Measurements from ENCODE around the gene ARL6. TPM values are rescaled to one million over a fixed set of nuclear protein-coding genes. Genes with fewer than 3 reads are reported as not detected.
A peak's percentile ranks its signal among the peaks of the same experiment; 100 is the strongest.

ARL6 gene
- 1 to 10 TPM; 4.4 to 5.7 (median 5.3) TPM for total RNA-seq
- polyA plus RNA-seq: 1.8 TPM
- long read RNA-seq, donor 1, full-length matches to known transcripts: 6 of 11 reads
- long read RNA-seq, donor 1, partial matches to known transcripts: 1 of 11 reads
- long read RNA-seq, donor 1, other reads (novel, unspliced or antisense): 4 of 11 reads
- long read RNA-seq, donor 2, full-length matches to known transcripts: 6 of 7 reads
- long read RNA-seq, donor 2, partial matches to known transcripts: 1 of 7 reads
- long read RNA-seq, donor 2, other reads (novel, unspliced or antisense): 0 of 7 reads
- long read RNA-seq, donor 3, full-length matches to known transcripts: 15 of 21 reads
- long read RNA-seq, donor 3, partial matches to known transcripts: 1 of 21 reads
- long read RNA-seq, donor 3, other reads (novel, unspliced or antisense): 5 of 21 reads
- long read RNA-seq, donor 4, full-length matches to known transcripts: 2 of 3 reads
- long read RNA-seq, donor 4, partial matches to known transcripts: 0 of 3 reads
- long read RNA-seq, donor 4, other reads (novel, unspliced or antisense): 1 of 3 reads

GRCh38 chr3:97764407-97765238 lies at the start of gene ARL6:
ARL6 (plus strand) TSS chr3:97764758; CDS start chr3:97768108, 3,350 bp downstream.
- intact Hi-C loops (cut with DNase I): no loop called here
- under 1% methylated on average over 46 of the region's 46 CpGs for WGBS
- H3K9me3 ChIP-seq (ENCODE audit: control insufficient read depth, low read length): no peaks in the 10 kb centered on the region
- H3K4me1 ChIP-seq (ENCODE audit: control insufficient read depth, insufficient read depth, low read length): no peaks in the 10 kb centered on the region
- peak; percentile 99 for ATAC-seq
- no peaks in the 10 kb centered on the region for H3K27me3 ChIP-seq (ENCODE audit: control insufficient read depth, insufficient read depth)
- peak within 1 kb of the TSS; percentile 8 for H3K27ac ChIP-seq (ENCODE audit: low read length)
- DNase-seq: peak; percentile 87 to 94 (median 92)
- peak within 1 kb of the TSS; percentile 71 for H3K4me3 ChIP-seq (ENCODE audit: low read length)

DNA sequence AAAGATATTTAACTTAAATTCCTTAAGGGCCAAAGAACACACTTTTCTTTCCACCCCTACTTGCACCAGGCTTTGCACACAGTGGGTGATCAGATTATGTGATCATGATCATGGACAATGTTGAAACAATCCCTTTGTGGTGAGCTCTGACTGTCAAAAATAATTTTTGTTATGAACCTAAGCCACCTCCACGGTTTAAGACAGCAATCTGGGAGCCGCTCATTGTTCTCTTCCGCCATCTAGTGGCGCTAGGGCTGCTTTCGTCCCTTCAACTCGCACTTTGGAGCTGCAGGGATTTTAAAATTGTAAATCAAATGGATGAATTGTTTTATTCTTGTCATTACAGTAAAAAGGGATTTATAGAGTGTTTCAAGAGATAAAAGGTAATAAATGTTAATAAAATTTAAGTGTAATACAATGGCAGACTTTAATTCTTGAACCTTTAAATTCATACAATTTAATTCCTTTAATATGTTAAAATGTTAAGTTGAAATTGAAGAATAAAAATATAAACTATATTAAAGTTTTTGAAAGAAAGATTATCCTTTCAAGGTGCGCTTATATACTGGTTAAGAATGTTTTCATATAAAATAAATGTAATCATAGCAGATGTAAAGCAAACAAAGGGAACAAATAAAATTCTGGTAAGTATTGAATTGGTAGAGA lies 45.3 kb upstream of the ARL6 start:
- WGBS: 3% methylated on average over 7 of the region's 7 CpGs
- no peaks in the 10 kb centered on the region for H3K4me1 ChIP-seq (ENCODE audit: control insufficient read depth, insufficient read depth, low read length)
- no peaks in the 10 kb centered on the region for H3K9me3 ChIP-seq (ENCODE audit: control insufficient read depth, low read length)
- peak; percentile 51 to 78 (median 67) for DNase-seq
- no peak overlapping the region for H3K4me3 ChIP-seq (ENCODE audit: low read length)
- H3K27me3 ChIP-seq (ENCODE audit: control insufficient read depth, insufficient read depth): no peaks in the 10 kb centered on the region
- peak; percentile 61 to 72 for ATAC-seq
- intact Hi-C loops (cut with DNase I): loop anchor here in 2 of 4 donors (5.0 to 10.0 kb wide), 2 partner anchors 852 to 854 kb away; no protein-coding TSS in a partner anchor
- H3K27ac ChIP-seq (ENCODE audit: low read length): no peak overlapping the region

DNA sequence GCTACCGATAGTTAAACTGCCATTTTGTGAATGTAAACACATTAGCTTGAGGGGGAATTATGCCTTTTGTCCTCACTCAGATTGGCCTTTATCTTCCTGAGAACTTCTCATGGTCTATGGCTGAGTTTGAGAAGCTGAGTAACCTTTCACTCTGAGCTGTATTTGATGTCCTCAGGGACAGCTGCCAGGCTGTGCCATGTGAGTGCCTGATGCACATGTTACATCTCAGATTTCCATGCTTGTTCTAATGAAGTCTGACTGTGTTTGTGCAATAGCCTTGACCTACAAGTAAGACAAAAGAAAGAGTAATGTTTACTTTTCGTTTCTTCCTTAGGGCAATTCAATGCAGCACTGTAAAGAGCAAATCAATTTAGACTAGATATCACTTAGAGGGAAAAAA lies 44.1 kb upstream of the ARL6 start:
- 71% methylated on average over 2 of the region's 2 CpGs for WGBS
- H3K4me1 ChIP-seq (ENCODE audit: control insufficient read depth, insufficient read depth, low read length): no peaks in the 10 kb centered on the region
- no peak overlapping the region for H3K27ac ChIP-seq (ENCODE audit: low read length)
- no peaks in the 10 kb centered on the region for H3K9me3 ChIP-seq (ENCODE audit: control insufficient read depth, low read length)
- ATAC-seq: no peak
- intact Hi-C loops (cut with DNase I): no loop called here
- H3K4me3 ChIP-seq (ENCODE audit: low read length): no peak overlapping the region
- no peak for DNase-seq
- H3K27me3 ChIP-seq (ENCODE audit: control insufficient read depth, insufficient read depth): no peaks in the 10 kb centered on the region

GRCh38 chr3:97721446-97721845 lies 43.1 kb upstream of the ARL6 start:
- Histone ChIP-seq H3K9me3 (ENCODE audit: control insufficient read depth, low read length) (no peaks in the 10 kb centered on the region), H3K4me3 (ENCODE audit: low read length) (no peak overlapping the region), H3K4me1 (ENCODE audit: control insufficient read depth, insufficient read depth, low read length) (no peaks in the 10 kb centered on the region), H3K27me3 (ENCODE audit: control insufficient read depth, insufficient read depth) (no peaks in the 10 kb centered on the region), H3K27ac (ENCODE audit: low read length) (no peak overlapping the region)
- intact Hi-C loops (cut with DNase I): no loop called here
- ATAC-seq: no peak
- WGBS: 74% methylated on average over 2 of the region's 2 CpGs
- DNase-seq: no peak

GRCh38 chr3:97736928-97737327 lies 27.6 kb upstream of the ARL6 start:
- ATAC-seq (no peak), DNase-seq (no peak)
- no peak overlapping the region for H3K4me3 ChIP-seq (ENCODE audit: low read length)
- WGBS: 42% methylated on average over 3 of the region's 3 CpGs
- intact Hi-C loops (cut with DNase I): no loop called here
- H3K27ac ChIP-seq (ENCODE audit: low read length): no peak overlapping the region
- H3K9me3 ChIP-seq (ENCODE audit: control insufficient read depth, low read length): no peaks in the 10 kb centered on the region
- H3K27me3 ChIP-seq (ENCODE audit: control insufficient read depth, insufficient read depth): no peaks in the 10 kb centered on the region
- no peaks in the 10 kb centered on the region for H3K4me1 ChIP-seq (ENCODE audit: control insufficient read depth, insufficient read depth, low read length)

DNA sequence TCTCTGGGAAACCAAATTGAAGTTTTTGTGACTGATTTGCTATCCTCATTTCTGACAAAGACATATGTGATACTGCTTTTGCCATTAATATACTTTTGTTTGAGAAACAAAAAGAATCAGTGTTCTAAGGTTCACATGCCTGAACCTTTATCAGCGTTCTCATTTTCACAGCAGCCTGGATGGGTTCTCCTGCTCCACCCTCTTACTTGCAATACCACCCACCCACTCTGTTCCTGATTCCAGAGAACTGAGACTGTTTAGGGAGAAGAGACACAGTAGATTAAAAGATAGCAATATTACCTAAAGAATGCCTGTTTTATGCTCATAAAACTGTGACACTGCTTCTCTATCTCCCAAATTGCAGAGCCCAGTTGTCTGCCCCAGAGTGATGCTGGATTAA lies 25.8 kb upstream of the ARL6 start:
- no peaks in the 10 kb centered on the region for H3K27me3 ChIP-seq (ENCODE audit: control insufficient read depth, insufficient read depth)
- no peak overlapping the region for H3K4me3 ChIP-seq (ENCODE audit: low read length)
- H3K4me1 ChIP-seq (ENCODE audit: control insufficient read depth, insufficient read depth, low read length): no peaks in the 10 kb centered on the region
- 42% methylated on average over 1 of the region's 1 CpG for WGBS
- no peak for ATAC-seq
- no peak for DNase-seq
- H3K9me3 ChIP-seq (ENCODE audit: control insufficient read depth, low read length): no peaks in the 10 kb centered on the region
- no peak overlapping the region for H3K27ac ChIP-seq (ENCODE audit: low read length)
- intact Hi-C loops (cut with DNase I): no loop called here

- ATAC-seq: no peak
- Histone ChIP-seq H3K27ac (ENCODE audit: low read length) (no peak overlapping the region), H3K27me3 (ENCODE audit: control insufficient read depth, insufficient read depth) (no peaks in the 10 kb centered on the region), H3K4me3 (ENCODE audit: low read length) (no peak overlapping the region), H3K9me3 (ENCODE audit: control insufficient read depth, low read length) (no peaks in the 10 kb centered on the region), H3K4me1 (ENCODE audit: control insufficient read depth, insufficient read depth, low read length) (no peaks in the 10 kb centered on the region)
- no peak for DNase-seq
- 77% methylated on average over 3 of the region's 3 CpGs for WGBS
- intact Hi-C loops (cut with DNase I): no loop called here
Measured at GRCh38 chr3:97742036-97742435, 22.5 kb upstream of the ARL6 start.

DNA sequence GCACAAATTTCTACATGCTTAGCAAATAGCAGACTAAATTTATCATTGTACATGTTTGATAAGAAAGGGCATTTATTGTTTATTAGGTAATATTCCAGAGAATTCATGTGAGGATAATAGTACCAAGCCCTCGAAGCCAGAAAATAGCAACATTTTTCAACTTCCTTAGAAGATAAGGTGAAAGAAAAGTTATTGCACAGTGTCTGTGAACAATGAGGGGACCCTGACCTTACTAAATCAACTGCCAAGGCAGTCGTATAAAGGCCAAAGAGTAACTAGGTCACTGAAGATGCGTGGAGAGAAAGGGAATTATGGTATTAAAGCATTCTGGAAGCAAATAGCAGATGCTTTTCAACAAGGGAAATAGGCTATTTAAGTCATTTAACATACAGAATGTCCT lies 20.3 kb upstream of the ARL6 start:
- no peak for ATAC-seq
- WGBS: 45% methylated on average over 3 of the region's 3 CpGs

GRCh38 chr3:97763586-97764406 lies 762 bp upstream of the ARL6 start:
- no peaks in the 10 kb centered on the region for H3K4me1 ChIP-seq (ENCODE audit: control insufficient read depth, insufficient read depth, low read length)
- WGBS: 21% methylated on average over 22 of the region's 22 CpGs
- no peaks in the 10 kb centered on the region for H3K27me3 ChIP-seq (ENCODE audit: control insufficient read depth, insufficient read depth)
- peak overlapping the region; percentile 71 for H3K4me3 ChIP-seq (ENCODE audit: low read length)
- no peaks in the 10 kb centered on the region for H3K9me3 ChIP-seq (ENCODE audit: control insufficient read depth, low read length)
- intact Hi-C loops (cut with DNase I): no loop called here
- no peak for ATAC-seq
- DNase-seq: no peak
- peak overlapping the region; percentile 8 for H3K27ac ChIP-seq (ENCODE audit: low read length)

More for the DNA sequence above, 20.3 kb upstream of the ARL6 start:
- Histone ChIP-seq H3K27ac (ENCODE audit: low read length) (no peak overlapping the region), H3K4me3 (ENCODE audit: low read length) (no peak overlapping the region), H3K4me1 (ENCODE audit: control insufficient read depth, insufficient read depth, low read length) (no peaks in the 10 kb centered on the region), H3K27me3 (ENCODE audit: control insufficient read depth, insufficient read depth) (no peaks in the 10 kb centered on the region), H3K9me3 (ENCODE audit: control insufficient read depth, low read length) (no peaks in the 10 kb centered on the region)
- intact Hi-C loops (cut with DNase I): no loop called here
- no peak for DNase-seq

DNA sequence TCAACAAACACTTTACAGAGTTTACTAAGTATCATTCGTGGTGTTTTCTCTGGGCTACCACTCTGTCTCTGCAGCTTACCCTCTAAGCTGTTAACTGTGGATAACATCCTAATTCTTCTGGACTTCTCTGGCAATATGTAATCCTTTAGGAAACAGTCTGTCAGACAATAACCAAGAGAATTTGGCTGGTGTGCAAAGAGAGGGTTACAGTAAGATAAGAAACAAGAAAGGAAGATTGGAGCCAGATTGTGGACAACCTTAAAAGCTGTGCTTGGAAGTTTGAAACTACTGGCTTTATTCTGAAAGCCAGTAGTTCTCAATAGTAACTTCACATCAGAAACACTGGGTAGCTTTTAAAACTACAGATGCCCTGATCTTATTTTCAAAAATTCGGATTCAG lies 778 bp downstream of the ARL6 start:
- Histone ChIP-seq H3K27ac (ENCODE audit: low read length) (no peak overlapping the region), H3K4me1 (ENCODE audit: control insufficient read depth, insufficient read depth, low read length) (no peaks in the 10 kb centered on the region), H3K27me3 (ENCODE audit: control insufficient read depth, insufficient read depth) (no peaks in the 10 kb centered on the region), H3K4me3 (ENCODE audit: low read length) (peak overlapping the region; percentile 71), H3K9me3 (ENCODE audit: control insufficient read depth, low read length) (no peaks in the 10 kb centered on the region)
- no peak for ATAC-seq
- WGBS: 21% methylated on average over 2 of the region's 2 CpGs
- no peak for DNase-seq
- intact Hi-C loops (cut with DNase I): no loop called here

All from right cardiac atrium (tissue), 5 donors.